ENCODE measurements around the gene MDM2. TPM values are rescaled to one million over a fixed set of nuclear protein-coding genes. Genes with fewer than 3 reads are reported as not detected.
"Not testable (repeated sequence)": the region's sequence is repeated elsewhere in the genome, so short reads cannot be mapped to it uniquely, and the experiment has no call there.

MDM2 gene
- polyA plus RNA-seq, 1 of the 3 experiments (the other 2 are of a cell fraction) = 21.5 TPM

DNA sequence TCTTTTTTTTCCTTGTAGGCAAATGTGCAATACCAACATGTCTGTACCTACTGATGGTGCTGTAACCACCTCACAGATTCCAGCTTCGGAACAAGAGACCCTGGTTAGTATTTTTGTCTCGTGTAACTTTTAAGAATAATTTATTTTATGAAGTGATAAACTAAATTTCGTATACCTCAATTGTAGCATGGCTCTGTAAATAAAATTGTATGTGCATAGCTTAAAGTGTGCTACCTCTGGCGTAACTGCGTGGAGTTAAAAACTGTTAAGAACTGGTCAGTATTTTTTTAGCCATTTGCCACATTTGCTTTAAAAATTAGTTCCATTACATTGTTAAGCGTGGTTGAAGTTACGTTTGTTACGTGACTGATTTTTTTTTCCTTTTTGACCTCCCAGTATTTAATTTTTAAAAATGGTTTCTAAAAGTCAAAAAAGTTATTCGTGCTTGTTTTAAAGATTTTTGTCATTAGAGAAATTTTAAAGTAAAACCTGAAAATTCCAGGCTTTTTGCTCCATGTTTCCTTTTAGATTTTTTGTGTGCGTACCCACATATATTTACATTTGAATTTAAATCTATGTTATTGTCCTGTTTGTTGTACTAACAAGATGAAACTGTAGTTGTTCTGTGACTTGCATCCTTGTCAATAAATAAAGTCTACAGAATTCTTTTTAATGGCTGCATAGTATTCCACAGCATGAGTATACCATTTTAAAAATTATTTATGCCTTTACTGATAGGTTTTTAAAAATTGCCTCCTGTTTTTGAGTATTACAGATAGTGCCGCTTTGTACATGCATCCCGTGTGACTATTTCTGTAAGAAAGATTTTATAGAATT, 1.4 kb downstream of the MDM2 start:
- H3K9ac ChIP-seq = peak overlapping the region; percentile 99
- no peak for DNase-seq
- no peak for TF ChIP-seq RXRA (IDR thresholded peaks at IDR 0.05; ENCODE audit: borderline replicate concordance, low read depth)
- no peak for TF ChIP-seq SMC3 (IDR thresholded peaks at IDR 0.05; ENCODE audit: low read depth, low read length)
- TF ChIP-seq CTCF (IDR thresholded peaks at IDR 0.05) = no peak
- no peak for TF ChIP-seq MAX (IDR thresholded peaks at IDR 0.05; ENCODE audit: low read depth)
- no peak for TF ChIP-seq CHD2 (IDR thresholded peaks at IDR 0.05; ENCODE audit: low read length, partially characterized antibody)
- no peak for TF ChIP-seq ELF1 (IDR thresholded peaks at IDR 0.05)
- no peak for TF ChIP-seq TCF12 (IDR thresholded peaks at IDR 0.05)
- TF ChIP-seq FOXM1 (IDR thresholded peaks at IDR 0.05; ENCODE audit: low read depth) = no peak
- no peak for TF ChIP-seq EP300 (IDR thresholded peaks at IDR 0.05; ENCODE audit: borderline replicate concordance in 1 of 2, low read depth in 1 of 2, low read length in 1 of 2)
- TF ChIP-seq, protein P1, sequence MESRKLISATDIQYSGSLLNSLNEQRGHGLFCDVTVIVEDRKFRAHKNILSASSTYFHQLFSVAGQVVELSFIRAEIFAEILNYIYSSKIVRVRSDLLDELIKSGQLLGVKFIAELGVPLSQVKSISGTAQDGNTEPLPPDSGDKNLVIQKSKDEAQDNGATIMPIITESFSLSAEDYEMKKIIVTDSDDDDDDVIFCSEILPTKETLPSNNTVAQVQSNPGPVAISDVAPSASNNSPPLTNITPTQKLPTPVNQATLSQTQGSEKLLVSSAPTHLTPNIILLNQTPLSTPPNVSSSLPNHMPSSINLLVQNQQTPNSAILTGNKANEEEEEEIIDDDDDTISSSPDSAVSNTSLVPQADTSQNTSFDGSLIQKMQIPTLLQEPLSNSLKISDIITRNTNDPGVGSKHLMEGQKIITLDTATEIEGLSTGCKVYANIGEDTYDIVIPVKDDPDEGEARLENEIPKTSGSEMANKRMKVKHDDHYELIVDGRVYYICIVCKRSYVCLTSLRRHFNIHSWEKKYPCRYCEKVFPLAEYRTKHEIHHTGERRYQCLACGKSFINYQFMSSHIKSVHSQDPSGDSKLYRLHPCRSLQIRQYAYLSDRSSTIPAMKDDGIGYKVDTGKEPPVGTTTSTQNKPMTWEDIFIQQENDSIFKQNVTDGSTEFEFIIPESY (IDR thresholded peaks at IDR 0.05; ENCODE audit: borderline replicate concordance, low read depth) = no peak
- TF ChIP-seq YY1 (IDR thresholded peaks at IDR 0.05; ENCODE audit: low read depth) = no peak
- no peak for TF ChIP-seq POLR2AphosphoS5 (IDR thresholded peaks at IDR 0.05; ENCODE audit: low read depth, low read length)
- TF ChIP-seq TEAD4 (IDR thresholded peaks at IDR 0.05; ENCODE audit: borderline replicate concordance, insufficient read depth) = no peak
- no peak for TF ChIP-seq JUND (IDR thresholded peaks at IDR 0.05)
- TF ChIP-seq RFX5 (IDR thresholded peaks at IDR 0.05; ENCODE audit: low read length) = no peak
- TF ChIP-seq, protein P2, sequence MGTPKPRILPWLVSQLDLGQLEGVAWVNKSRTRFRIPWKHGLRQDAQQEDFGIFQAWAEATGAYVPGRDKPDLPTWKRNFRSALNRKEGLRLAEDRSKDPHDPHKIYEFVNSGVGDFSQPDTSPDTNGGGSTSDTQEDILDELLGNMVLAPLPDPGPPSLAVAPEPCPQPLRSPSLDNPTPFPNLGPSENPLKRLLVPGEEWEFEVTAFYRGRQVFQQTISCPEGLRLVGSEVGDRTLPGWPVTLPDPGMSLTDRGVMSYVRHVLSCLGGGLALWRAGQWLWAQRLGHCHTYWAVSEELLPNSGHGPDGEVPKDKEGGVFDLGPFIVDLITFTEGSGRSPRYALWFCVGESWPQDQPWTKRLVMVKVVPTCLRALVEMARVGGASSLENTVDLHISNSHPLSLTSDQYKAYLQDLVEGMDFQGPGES (IDR thresholded peaks at IDR 0.05; ENCODE audit: low read depth, low read length) = no peak
- no peak for TF ChIP-seq FOSL2 (IDR thresholded peaks at IDR 0.05; ENCODE audit: borderline replicate concordance, low read depth)
- no peak for TF ChIP-seq RCOR1 (IDR thresholded peaks at IDR 0.05; ENCODE audit: low read length)
- TF ChIP-seq GABPA (IDR thresholded peaks at IDR 0.05; ENCODE audit: low read depth) = no peak
- CTCF ChIA-PET = interaction anchor here (0.8 to 3.2 kb wide), 6 partner anchors 8 to 450 kb away, joined by 3 to 17 read pairs (median 4); partner anchors contain the start of gene SLC35E3
- H3K79me2 ChIP-seq (ENCODE audit: insufficient read depth) = peaks cover 64% of the 10 kb centered on the region
- peaks cover 2 to 7% of the 10 kb centered on the region in 2 experiments; a peak in 3 of 4 replicates for H3K4me1 ChIP-seq (ENCODE audit: control insufficient read depth in 1 of 2, insufficient read depth in 2 of 2, low read depth in 1 of 2, low read length in 1 of 2)
- peaks cover 44% of the 10 kb centered on the region for H3F3A ChIP-seq (replicated peaks; ENCODE audit: insufficient read depth)
- no peaks in the 10 kb centered on the region for H3K9me2 ChIP-seq
- H3K36me3 ChIP-seq (replicated peaks in 1 of 2; ENCODE audit: control insufficient read depth in 1 of 2, insufficient read depth in 2 of 2, low read length in 1 of 2) = peaks cover 34 to 51% of the 10 kb centered on the region in 2 experiments
- peak overlapping the region; percentile 96 to 98 for H3K27ac ChIP-seq (ENCODE audit: low read depth in 2 of 2, low read length in 1 of 2)
- H3K9me3 ChIP-seq = no peaks in the 10 kb centered on the region; the same call in 1 of the 2 replicates
- peak overlapping the region; percentile 94 for H3K4me2 ChIP-seq
- peak overlapping the region; percentile 82 to 99 for H3K4me3 ChIP-seq (ENCODE audit: low read depth in 2 of 2, low read length in 1 of 2)
- H3K27me3 ChIP-seq (ENCODE audit: insufficient read depth) = no peaks in the 10 kb centered on the region
- H2AFZ ChIP-seq (ENCODE audit: low read depth) = no peak overlapping the region
- peaks cover 49% of the 10 kb centered on the region for H4K20me1 ChIP-seq (ENCODE audit: insufficient read depth)
- WGBS (ENCODE audit: low lambda C conversion rate) = 67% methylated on average over 12 of the region's 12 CpGs
- POLR2A ChIA-PET = interaction anchor here (0.6 to 2.8 kb wide), 3 partner anchors 12 to 63 kb away, joined by 3 to 21 read pairs (median 4); partner anchors contain the start of gene SLC35E3

DNA sequence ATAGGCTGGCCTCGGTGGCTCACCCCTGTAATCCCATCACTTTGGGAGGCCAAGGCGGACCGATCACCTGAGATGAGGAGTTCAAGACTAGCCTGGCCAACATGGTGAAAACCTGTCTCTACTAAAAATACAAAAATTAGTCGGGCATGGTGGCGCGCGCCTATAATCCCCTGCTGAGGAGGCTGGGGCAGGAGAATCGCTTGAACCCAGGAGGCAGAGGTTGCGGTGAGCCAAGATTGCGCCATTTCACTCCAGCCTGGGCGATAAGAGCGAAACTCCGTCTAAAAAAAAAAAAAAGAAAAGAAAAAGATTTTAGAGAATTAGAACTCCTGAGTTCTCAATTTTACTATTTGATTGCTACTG, 2.0 kb downstream of the MDM2 start:
- H3K9ac ChIP-seq; POLR2A ChIA-PET; H2AFZ ChIP-seq (ENCODE audit: low read depth); H3K9me3 ChIP-seq; H3K9me2 ChIP-seq; DNase-seq; H3K4me1 ChIP-seq (ENCODE audit: control insufficient read depth in 1 of 2, insufficient read depth in 2 of 2, low read depth in 1 of 2, low read length in 1 of 2); CTCF ChIA-PET; H3K27me3 ChIP-seq (ENCODE audit: insufficient read depth): not testable (repeated sequence)
- H3K4me3 ChIP-seq (ENCODE audit: low read depth in 2 of 2, low read length in 1 of 2) = peak overlapping the region; percentile 82 to 99; a peak in 3 of 4 replicates
- H3K79me2 ChIP-seq (ENCODE audit: insufficient read depth) = peaks cover 70% of the 10 kb centered on the region
- peaks cover 55% of the 10 kb centered on the region for H4K20me1 ChIP-seq (ENCODE audit: insufficient read depth)
- WGBS (ENCODE audit: low lambda C conversion rate) = 93% methylated on average over 13 of the region's 13 CpGs
- peak overlapping the region in 1 of 2 experiments; percentile 96; a peak in 1 of 4 replicates for H3K27ac ChIP-seq (ENCODE audit: low read depth in 2 of 2, low read length in 1 of 2)
- peaks cover 47% of the 10 kb centered on the region for H3F3A ChIP-seq (replicated peaks; ENCODE audit: insufficient read depth)
- peak overlapping the region; percentile 94 for H3K4me2 ChIP-seq
- peaks cover 40 to 57% of the 10 kb centered on the region in 2 experiments for H3K36me3 ChIP-seq (replicated peaks in 1 of 2; ENCODE audit: control insufficient read depth in 1 of 2, insufficient read depth in 2 of 2, low read length in 1 of 2)

Data from SK-N-SH (cell line).